Measurements from ENCODE around the gene HACD2. TPM values are rescaled to one million over a fixed set of nuclear protein-coding genes. Genes with fewer than 3 reads are reported as not detected.

HACD2 gene
- total RNA-seq, 1 experiment from 2014 or later: 43.8 TPM

DNA sequence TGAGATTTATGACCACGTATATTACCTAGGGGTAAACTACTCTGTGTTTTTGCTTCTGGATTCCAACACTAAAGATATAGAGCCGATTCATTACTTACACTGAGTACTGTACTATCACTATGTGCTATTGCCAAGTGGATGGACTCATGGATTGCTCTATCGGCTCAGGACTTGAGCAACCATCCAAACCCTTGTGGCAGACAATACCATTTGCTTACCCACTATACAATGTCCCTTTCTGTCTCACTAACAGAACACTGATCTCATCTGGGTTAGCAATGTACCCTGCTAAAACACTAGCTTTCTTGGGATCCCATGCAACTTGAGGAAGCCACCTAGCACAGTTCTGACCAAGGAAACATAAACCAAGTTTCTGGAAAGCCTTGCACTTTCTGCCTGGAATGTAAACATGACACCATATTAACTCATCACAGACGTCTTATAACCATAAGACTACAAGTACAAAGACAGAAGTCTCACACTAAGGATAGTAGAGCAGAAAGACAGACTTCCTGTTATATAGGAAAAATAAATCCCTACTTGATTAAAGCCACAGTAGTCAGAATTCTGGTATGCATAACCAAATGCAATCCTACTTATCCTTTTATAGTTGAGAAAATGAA lies 38.6 kb downstream of the HACD2 start:
- ATAC-seq (peak; percentile 93), DNase-seq (peak; percentile 68)
- Histone ChIP-seq H3K9me2 (replicated peaks; ENCODE audit: low read length) (no peaks in the 10 kb centered on the region), H3K4me1 (ENCODE audit: insufficient read depth, low read length) (peaks cover 13% of the 10 kb centered on the region), H3K79me2 (ENCODE audit: low read length) (0 out of 2 replicates have a peak, but pooled peaks cover 1% of the 10 kb centered on the region), H3F3A (ENCODE audit: low read length, unreplicated experiment) (no peaks in the 10 kb centered on the region), H3K36me3 (ENCODE audit: low read depth, low read length) (peaks cover 9% of the 10 kb centered on the region; the same call in 1 of the 2 replicates), H4K20me1 (ENCODE audit: low read length) (no peaks in the 10 kb centered on the region), H3K4me2 (ENCODE audit: low read length) (no peak overlapping the region), H3K27ac (ENCODE audit: low read length) (peak overlapping the region; percentile 2), H2AFZ (ENCODE audit: low read length) (no peak overlapping the region), H3K9ac (ENCODE audit: low read length) (no peak overlapping the region), H3K27me3 (ENCODE audit: low read length) (no peaks in the 10 kb centered on the region), H3K4me3 (ENCODE audit: low read length) (no peak overlapping the region), H3K9me3 (ENCODE audit: low read length) (no peaks in the 10 kb centered on the region)
- CTCF ChIA-PET: no interaction called here
- TF ChIP-seq, protein P1, sequence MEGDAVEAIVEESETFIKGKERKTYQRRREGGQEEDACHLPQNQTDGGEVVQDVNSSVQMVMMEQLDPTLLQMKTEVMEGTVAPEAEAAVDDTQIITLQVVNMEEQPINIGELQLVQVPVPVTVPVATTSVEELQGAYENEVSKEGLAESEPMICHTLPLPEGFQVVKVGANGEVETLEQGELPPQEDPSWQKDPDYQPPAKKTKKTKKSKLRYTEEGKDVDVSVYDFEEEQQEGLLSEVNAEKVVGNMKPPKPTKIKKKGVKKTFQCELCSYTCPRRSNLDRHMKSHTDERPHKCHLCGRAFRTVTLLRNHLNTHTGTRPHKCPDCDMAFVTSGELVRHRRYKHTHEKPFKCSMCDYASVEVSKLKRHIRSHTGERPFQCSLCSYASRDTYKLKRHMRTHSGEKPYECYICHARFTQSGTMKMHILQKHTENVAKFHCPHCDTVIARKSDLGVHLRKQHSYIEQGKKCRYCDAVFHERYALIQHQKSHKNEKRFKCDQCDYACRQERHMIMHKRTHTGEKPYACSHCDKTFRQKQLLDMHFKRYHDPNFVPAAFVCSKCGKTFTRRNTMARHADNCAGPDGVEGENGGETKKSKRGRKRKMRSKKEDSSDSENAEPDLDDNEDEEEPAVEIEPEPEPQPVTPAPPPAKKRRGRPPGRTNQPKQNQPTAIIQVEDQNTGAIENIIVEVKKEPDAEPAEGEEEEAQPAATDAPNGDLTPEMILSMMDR (conservative IDR thresholded peaks at IDR 0.05; ENCODE audit: low read depth, low read length): no peak
- TF ChIP-seq EZH2phosphoT487 (IDR thresholded peaks at IDR 0.05; ENCODE audit: borderline replicate concordance, low read length) (no peak), EZH2 (IDR thresholded peaks at IDR 0.05; ENCODE audit: low read length, unreplicated experiment) (no peak)
- no TSS peak for BruUV-seq (replicated peaks)
- POLR2A ChIA-PET (ENCODE audit: unreplicated experiment): no interaction called here
- intact Hi-C loops (cut with micrococcal nuclease): no loop called here

DNA sequence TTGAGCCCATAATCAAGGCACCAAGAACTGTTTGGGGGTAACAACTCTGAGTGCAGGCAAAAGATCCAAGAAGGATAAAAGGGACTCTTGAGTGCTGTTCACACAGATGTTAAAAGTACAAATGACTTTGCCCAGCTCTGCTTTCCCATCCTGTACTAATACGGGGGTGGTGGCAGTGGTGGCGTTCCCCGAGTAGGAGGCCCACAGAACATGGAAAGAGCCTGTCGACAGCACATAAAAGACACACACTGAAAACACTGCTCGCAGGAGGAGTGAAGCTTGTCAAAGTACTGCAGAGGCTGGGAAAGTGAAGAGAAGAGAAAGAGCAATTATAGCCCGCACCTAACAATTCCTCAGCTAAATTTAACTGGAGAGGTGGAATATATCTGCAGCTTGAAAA lies 40.9 kb downstream of the HACD2 start:
- Histone ChIP-seq H3K27me3 (ENCODE audit: low read length) (no peaks in the 10 kb centered on the region), H3K4me3 (ENCODE audit: low read length) (no peak overlapping the region), H3K9ac (ENCODE audit: low read length) (no peak overlapping the region), H3K4me2 (ENCODE audit: low read length) (no peak overlapping the region), H3K9me3 (ENCODE audit: low read length) (no peaks in the 10 kb centered on the region), H3K9me2 (replicated peaks; ENCODE audit: low read length) (no peaks in the 10 kb centered on the region), H3K36me3 (ENCODE audit: low read depth, low read length) (0 out of 2 replicates have a peak, but pooled peaks cover under 1% of the 10 kb centered on the region), H3F3A (ENCODE audit: low read length, unreplicated experiment) (no peaks in the 10 kb centered on the region), H3K79me2 (ENCODE audit: low read length) (0 out of 2 replicates have a peak, but pooled peaks cover 4% of the 10 kb centered on the region), H3K27ac (ENCODE audit: low read length) (no peak overlapping the region), H4K20me1 (ENCODE audit: low read length) (no peaks in the 10 kb centered on the region), H3K4me1 (ENCODE audit: insufficient read depth, low read length) (peaks cover 21% of the 10 kb centered on the region), H2AFZ (ENCODE audit: low read length) (no peak overlapping the region)
- TF ChIP-seq EZH2phosphoT487 (IDR thresholded peaks at IDR 0.05; ENCODE audit: borderline replicate concordance, low read length) (no peak), EZH2 (IDR thresholded peaks at IDR 0.05; ENCODE audit: low read length, unreplicated experiment) (no peak)
- TF ChIP-seq, protein P1 (conservative IDR thresholded peaks at IDR 0.05; ENCODE audit: low read depth, low read length): no peak
- no TSS peak for BruUV-seq (replicated peaks)
- ChIA-PET POLR2A (ENCODE audit: unreplicated experiment) (interaction anchor here (0.5 kb wide), 1 partner anchor 17 kb away, joined by 6 read pairs; no protein-coding TSS in a partner anchor), CTCF (no interaction called here)
- DNase-seq (no peak), ATAC-seq (no peak)
- intact Hi-C loops (cut with micrococcal nuclease): no loop called here

DNA sequence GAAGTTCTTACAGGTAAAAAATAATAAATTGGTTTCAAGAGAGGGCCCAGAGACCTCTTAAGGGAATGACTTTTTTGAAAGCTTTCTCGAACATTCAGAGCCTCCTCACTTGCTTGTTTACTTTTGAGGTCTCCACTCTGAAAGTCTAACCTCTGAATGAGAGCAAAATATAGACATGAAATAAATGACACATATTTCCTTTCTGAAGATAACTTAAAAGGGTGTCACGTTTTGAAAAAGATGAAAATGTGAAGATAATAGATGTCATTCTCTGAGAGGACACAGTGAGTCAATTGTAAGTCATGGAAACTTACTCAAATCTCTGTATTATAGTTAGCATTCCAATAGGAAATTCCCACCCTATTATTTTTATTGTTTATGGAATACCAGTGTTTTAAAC lies 44.6 kb downstream of the HACD2 start:
- Histone ChIP-seq H3K9me2 (replicated peaks; ENCODE audit: low read length) (no peaks in the 10 kb centered on the region), H3K4me2 (ENCODE audit: low read length) (no peak overlapping the region), H3K4me3 (ENCODE audit: low read length) (no peak overlapping the region), H3K36me3 (ENCODE audit: low read depth, low read length) (no peaks in the 10 kb centered on the region), H3K9me3 (ENCODE audit: low read length) (no peaks in the 10 kb centered on the region), H3K4me1 (ENCODE audit: insufficient read depth, low read length) (peaks cover 13% of the 10 kb centered on the region), H3K79me2 (ENCODE audit: low read length) (0 out of 2 replicates have a peak, but pooled peaks cover 4% of the 10 kb centered on the region), H3K27ac (ENCODE audit: low read length) (peak overlapping the region; percentile 41), H3K9ac (ENCODE audit: low read length) (no peak overlapping the region), H3K27me3 (ENCODE audit: low read length) (no peaks in the 10 kb centered on the region), H4K20me1 (ENCODE audit: low read length) (no peaks in the 10 kb centered on the region), H2AFZ (ENCODE audit: low read length) (no peak overlapping the region), H3F3A (ENCODE audit: low read length, unreplicated experiment) (no peaks in the 10 kb centered on the region)
- TF ChIP-seq EZH2 (IDR thresholded peaks at IDR 0.05; ENCODE audit: low read length, unreplicated experiment): no peak
- TF ChIP-seq, protein P1 (conservative IDR thresholded peaks at IDR 0.05; ENCODE audit: low read depth, low read length): no peak
- no peak for TF ChIP-seq EZH2phosphoT487 (IDR thresholded peaks at IDR 0.05; ENCODE audit: borderline replicate concordance, low read length)
- DNase-seq: peak; percentile 37
- CTCF ChIA-PET: no interaction called here
- BruUV-seq (replicated peaks): no TSS peak
- POLR2A ChIA-PET (ENCODE audit: unreplicated experiment): no interaction called here
- ATAC-seq: peak; percentile 39
- intact Hi-C loops (cut with micrococcal nuclease): no loop called here
